ENCODE data around the gene TNXB.
A peak's percentile ranks its signal among the peaks of the same experiment; 100 is the strongest.
"Not testable (repeated sequence)": the region's sequence is repeated elsewhere in the genome, so short reads cannot be mapped to it uniquely, and the experiment has no call there.

Gene TNXB

GRCh38 chr6:32109114-32109764 lies at the start of gene TNXB:
Gene TNXB (minus strand): TSS chr6:32109338. CDS start chr6:32098198, 11,140 bp downstream.
- DNase-seq = no peak

- no peak for DNase-seq
Measured at GRCh38 chr6:32158052-32158451, 48.9 kb upstream of the TNXB start.

- no peak for DNase-seq
Measured at GRCh38 chr6:32156891-32157290, 47.8 kb upstream of the TNXB start.

GRCh38 chr6:32154514-32155161 lies 45.5 kb upstream of the TNXB start:
- DNase-seq = peak; percentile 81

- peak; percentile 83 for DNase-seq
Measured at GRCh38 chr6:32153564-32154513, 44.7 kb upstream of the TNXB start, which contains the start of gene PPT2. Gene PPT2 (plus strand): TSS chr6:32154141. CDS start chr6:32154595, 454 bp downstream.

- DNase-seq = no peak
Measured at GRCh38 chr6:32152769-32153563, 43.8 kb upstream of the TNXB start.

- no peak for DNase-seq
Measured at GRCh38 chr6:32151863-32152768, 43.0 kb upstream of the TNXB start, which contains the start of gene PRRT1. Gene PRRT1 (minus strand): TSS chr6:32151939. CDS start chr6:32151827, 112 bp downstream.

GRCh38 chr6:32151181-32151862 lies 42.2 kb upstream of the TNXB start:
- no peak for DNase-seq

- DNase-seq = no peak
Measured at GRCh38 chr6:32149932-32150870, 41.1 kb upstream of the TNXB start.

- no peak for DNase-seq
Measured at GRCh38 chr6:32149092-32149755, 40.1 kb upstream of the TNXB start.

- DNase-seq = no peak
Measured at GRCh38 chr6:32148289-32149091, 39.4 kb upstream of the TNXB start.

GRCh38 chr6:32147401-32148132 lies 38.4 kb upstream of the TNXB start:
- no peak for DNase-seq

GRCh38 chr6:32146687-32147086 lies 37.5 kb upstream of the TNXB start:
- no peak for DNase-seq

GRCh38 chr6:32146287-32146686 lies 37.1 kb upstream of the TNXB start:
- no peak for DNase-seq

- not testable (repeated sequence) for DNase-seq
Measured at GRCh38 chr6:32144238-32144637, 35.1 kb upstream of the TNXB start.

- DNase-seq = no peak
Measured at GRCh38 chr6:32140420-32141046, 31.4 kb upstream of the TNXB start.

GRCh38 chr6:32139590-32139989 lies 30.5 kb upstream of the TNXB start:
- DNase-seq = no peak
